Upper lobe of left lung (tissue), 6 donors: ENCODE results near the gene OPCML. TPM values are rescaled to one million over a fixed set of nuclear protein-coding genes. Genes with fewer than 3 reads are reported as not detected.

Experiments used
- ATAC-seq, 2 donors: fragments of 200-7000 bp; cut with Tn5 transposase; one replicate each; pipeline ENCODE4 v1.9.1; 2022; ENCODE audit warnings: mild to moderate bottlenecking in 2 of 2, moderate library complexity in 2 of 2; ENCODE audit not compliant: low FRiP score in 2 of 2
- DNase-seq, 2 donors: peaks; one replicate each; pipeline ENCODE4 v3.0.0-alpha.2; 2019 to 2020
- H3K27ac ChIP-seq, 4 donors: fragments of 200-600 bp; sonication (generic); one replicate each; pipeline ENCODE4 v1.5.1; 2016 to 2019
- H3K27me3 ChIP-seq, 4 donors: fragments of 200-600 bp; sonication (generic); one replicate each; pipeline ENCODE4 v1.5.1; 2017 to 2019
- H3K36me3 ChIP-seq, 4 donors: fragments of 200-600 bp; sonication (generic); one replicate each; pipeline ENCODE4 v1.5.1; 2016 to 2019
- H3K4me1 ChIP-seq, 4 donors: fragments of 200-600 bp; sonication (generic); one replicate each; pipeline ENCODE4 v1.5.1; 2018 to 2019
- H3K4me3 ChIP-seq, 4 donors: fragments of 200-600 bp; sonication (generic); one replicate each; pipeline ENCODE4 v1.5.1; 2017 to 2019; ENCODE audit warnings: mild to moderate bottlenecking in 2 of 4, moderate library complexity in 1 of 4
- H3K9me3 ChIP-seq, 4 donors: fragments of 200-600 bp; sonication (generic); one replicate each; pipeline ENCODE4 v1.5.1; 2018 to 2019
- EP300 ChIP-seq, 4 donors: sonication (generic); formaldehyde crosslinking; IDR thresholded peaks; one replicate each; pipeline ENCODE4 v1.5.1; 2017; ENCODE audit warnings: antibody characterized with exemption in 4 of 4, control low read depth in 2 of 4
- POLR2A ChIP-seq, 4 donors: fragments of 450-650 bp; IDR thresholded peaks; one replicate each; pipeline ENCODE4 v1.5.1; 2016 to 2017; ENCODE audit warnings: antibody characterized with exemption in 4 of 4, mild to moderate bottlenecking in 2 of 4
- POLR2AphosphoS5 ChIP-seq, 2 donors: sonication (generic); formaldehyde crosslinking; IDR thresholded peaks; one replicate each; pipeline ENCODE4 v1.5.1; 2017; ENCODE audit warnings: antibody characterized with exemption in 2 of 2
- WGBS, 2 donors: methylation state at CpG; one replicate each; pipeline ENCODE4 v1.1.5; 2017 to 2018; 5-methylcytosine and 5-hydroxymethylcytosine counted together
- total RNA-seq, 6 donors: library from RNA; depleted of rRNA in 4 of 6; stranded (reverse); fragments of >200 nt in 4 of 6; gene quantifications; one replicate each; pipeline versions ENCODE4 v1.1.0 to v1.2.1, GENCODE V29; 2016 to 2021
- TF ChIP-seq, protein P1 (sequence below), 6 experiments: fragments of 450-650 bp in 4 of 6; fragments of 200-600 bp in 2 of 6; sonication (generic) in 2 of 6; IDR thresholded peaks; one replicate each; pipeline ENCODE4 v1.5.1; 2016 to 2019; ENCODE audit warnings: antibody characterized with exemption in 6 of 6
- donor health status: DM: no; HTN: no; CAD: no; lungs with moderate emphysema.
- donor health status: DM: no; HTN: yes; CAD: no; lungs with severe emphysema.

OPCML gene
- total RNA-seq, 6 donors from 2014 or later: 0.10 TPM; not detected in 5

DNA sequence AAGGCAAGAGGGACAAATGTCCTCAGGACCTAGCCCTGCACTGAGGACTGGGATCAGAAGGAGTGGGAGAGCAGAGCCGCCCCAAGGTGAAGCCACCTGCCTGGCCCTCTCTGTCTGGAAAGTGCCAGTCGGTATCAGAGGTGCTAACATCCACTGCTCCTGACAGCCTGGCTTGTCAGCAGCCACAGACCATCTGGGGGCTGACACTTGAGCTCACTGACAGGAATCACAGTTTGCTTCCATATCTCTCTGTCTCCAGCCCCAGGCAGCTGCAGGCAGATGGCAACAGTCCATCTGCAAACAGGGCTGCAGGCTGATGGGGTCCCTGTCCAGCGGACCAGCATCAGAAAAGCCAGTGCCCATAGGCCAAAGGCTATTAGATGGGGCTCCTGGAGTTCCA, 5.5 kb downstream of the OPCML start:
- no peaks in the 10 kb centered on the region for H3K36me3 ChIP-seq
- DNase-seq (no peak), ATAC-seq (no peak)
- TF ChIP-seq POLR2A (IDR thresholded peaks at IDR 0.05) (no peak), POLR2AphosphoS5 (IDR thresholded peaks at IDR 0.05) (no peak), EP300 (IDR thresholded peaks at IDR 0.05) (no peak)
- TF ChIP-seq, protein P1, sequence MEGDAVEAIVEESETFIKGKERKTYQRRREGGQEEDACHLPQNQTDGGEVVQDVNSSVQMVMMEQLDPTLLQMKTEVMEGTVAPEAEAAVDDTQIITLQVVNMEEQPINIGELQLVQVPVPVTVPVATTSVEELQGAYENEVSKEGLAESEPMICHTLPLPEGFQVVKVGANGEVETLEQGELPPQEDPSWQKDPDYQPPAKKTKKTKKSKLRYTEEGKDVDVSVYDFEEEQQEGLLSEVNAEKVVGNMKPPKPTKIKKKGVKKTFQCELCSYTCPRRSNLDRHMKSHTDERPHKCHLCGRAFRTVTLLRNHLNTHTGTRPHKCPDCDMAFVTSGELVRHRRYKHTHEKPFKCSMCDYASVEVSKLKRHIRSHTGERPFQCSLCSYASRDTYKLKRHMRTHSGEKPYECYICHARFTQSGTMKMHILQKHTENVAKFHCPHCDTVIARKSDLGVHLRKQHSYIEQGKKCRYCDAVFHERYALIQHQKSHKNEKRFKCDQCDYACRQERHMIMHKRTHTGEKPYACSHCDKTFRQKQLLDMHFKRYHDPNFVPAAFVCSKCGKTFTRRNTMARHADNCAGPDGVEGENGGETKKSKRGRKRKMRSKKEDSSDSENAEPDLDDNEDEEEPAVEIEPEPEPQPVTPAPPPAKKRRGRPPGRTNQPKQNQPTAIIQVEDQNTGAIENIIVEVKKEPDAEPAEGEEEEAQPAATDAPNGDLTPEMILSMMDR (IDR thresholded peaks at IDR 0.05): no peak
- no peaks in the 10 kb centered on the region for H3K9me3 ChIP-seq
- no peak overlapping the region for H3K27ac ChIP-seq
- H3K27me3 ChIP-seq: peaks cover 0 to 5% (median 0%) of the 10 kb centered on the region in 4 donors
- no peaks in the 10 kb centered on the region for H3K4me1 ChIP-seq
- 73 to 100% methylated on average over 1 to 3 of the region's 3 CpGs for WGBS, 2 donors
- no peak overlapping the region for H3K4me3 ChIP-seq

DNA sequence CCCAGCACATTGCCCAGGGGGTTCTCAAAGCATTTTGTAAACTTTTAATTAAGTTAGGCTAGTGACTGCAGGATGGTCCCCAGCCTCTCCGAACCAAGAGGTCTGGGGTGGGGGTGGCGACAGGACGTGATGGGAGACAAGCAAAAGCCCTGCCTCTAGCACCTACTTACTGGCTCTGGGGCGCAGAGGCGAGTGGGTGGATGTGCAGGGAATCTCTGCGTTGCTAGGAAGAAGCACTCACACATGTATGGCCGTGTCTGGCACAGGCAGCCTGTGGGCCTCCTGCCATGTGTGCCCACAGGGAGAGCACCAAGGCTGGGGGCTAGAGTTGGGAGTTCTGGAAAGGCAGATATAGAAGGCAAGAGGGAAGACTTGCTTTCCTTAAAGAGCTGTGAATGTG, 6.3 kb downstream of the OPCML start:
- H3K4me1 ChIP-seq: no peaks in the 10 kb centered on the region
- H3K27me3 ChIP-seq: peaks cover 0 to 5% (median 0%) of the 10 kb centered on the region in 4 donors
- H3K9me3 ChIP-seq: no peaks in the 10 kb centered on the region
- TF ChIP-seq POLR2AphosphoS5 (IDR thresholded peaks at IDR 0.05): no peak
- TF ChIP-seq, protein P1 (IDR thresholded peaks at IDR 0.05): no peak
- no peak for TF ChIP-seq POLR2A (IDR thresholded peaks at IDR 0.05)
- TF ChIP-seq EP300 (IDR thresholded peaks at IDR 0.05): no peak
- no peak overlapping the region for H3K4me3 ChIP-seq
- DNase-seq: no peak
- H3K27ac ChIP-seq: no peak overlapping the region
- WGBS, 2 donors: 82 to 87% methylated on average over 7 of the region's 7 CpGs
- H3K36me3 ChIP-seq: no peaks in the 10 kb centered on the region
- no peak for ATAC-seq

DNA sequence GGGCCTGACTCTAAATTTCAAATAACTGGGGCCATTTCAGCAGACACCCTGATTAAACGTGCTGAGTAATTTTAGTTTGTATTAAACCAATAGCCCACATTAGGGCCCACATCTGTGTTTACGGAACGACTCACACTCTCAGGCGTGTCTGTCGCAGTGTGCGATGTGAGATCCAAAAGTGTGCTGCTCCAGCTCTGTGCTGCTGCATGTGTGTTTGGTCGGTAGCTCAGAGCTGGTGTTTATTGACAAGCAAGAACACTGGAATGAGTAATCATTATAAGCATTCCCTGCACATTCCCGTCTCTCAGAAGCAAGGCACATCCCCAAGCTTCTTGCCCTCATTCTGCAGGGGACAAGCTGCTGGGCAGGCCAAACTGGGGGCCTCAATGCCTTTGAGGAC, 7.8 kb downstream of the OPCML start:
- no peak overlapping the region for H3K27ac ChIP-seq
- no peak overlapping the region for H3K4me3 ChIP-seq
- no peaks in the 10 kb centered on the region for H3K36me3 ChIP-seq
- no peak for DNase-seq
- ATAC-seq: no peak
- no peaks in the 10 kb centered on the region for H3K9me3 ChIP-seq
- no peaks in the 10 kb centered on the region for H3K4me1 ChIP-seq
- H3K27me3 ChIP-seq: no peaks in the 10 kb centered on the region
- TF ChIP-seq POLR2AphosphoS5 (IDR thresholded peaks at IDR 0.05): no peak
- no peak for TF ChIP-seq EP300 (IDR thresholded peaks at IDR 0.05)
- no peak for TF ChIP-seq POLR2A (IDR thresholded peaks at IDR 0.05)
- TF ChIP-seq, protein P1 (IDR thresholded peaks at IDR 0.05): no peak
- WGBS, 2 donors: 80 to 83% methylated on average over 8 of the region's 8 CpGs

- 74 to 78% methylated on average over 6 of the region's 6 CpGs for WGBS, 2 donors
These were observed 10.0 kb downstream of the OPCML start for GRCh38 chr11:133522344-133522743.

GRCh38 chr11:133521502-133521901, 10.8 kb downstream of the OPCML start:
- no peak overlapping the region for H3K27ac ChIP-seq
- no peaks in the 10 kb centered on the region for H3K4me1 ChIP-seq
- WGBS, 2 donors: 96 to 98% methylated on average over 2 of the region's 2 CpGs
- no peaks in the 10 kb centered on the region for H3K27me3 ChIP-seq
- no peaks in the 10 kb centered on the region for H3K36me3 ChIP-seq
- no peak for ATAC-seq
- no peak for DNase-seq
- TF ChIP-seq POLR2AphosphoS5 (IDR thresholded peaks at IDR 0.05): no peak
- TF ChIP-seq EP300 (IDR thresholded peaks at IDR 0.05): no peak
- TF ChIP-seq, protein P1 (IDR thresholded peaks at IDR 0.05): no peak
- TF ChIP-seq POLR2A (IDR thresholded peaks at IDR 0.05): no peak
- H3K4me3 ChIP-seq: no peak overlapping the region
- H3K9me3 ChIP-seq: no peaks in the 10 kb centered on the region

More at GRCh38 chr11:133522344-133522743, 10.0 kb downstream of the OPCML start:
- Histone ChIP-seq H3K27me3 (no peaks in the 10 kb centered on the region), H3K4me1 (no peaks in the 10 kb centered on the region), H3K4me3 (no peak overlapping the region), H3K27ac (no peak overlapping the region), H3K9me3 (no peaks in the 10 kb centered on the region), H3K36me3 (no peaks in the 10 kb centered on the region)
- TF ChIP-seq, protein P1 (IDR thresholded peaks at IDR 0.05): no peak
- no peak for TF ChIP-seq POLR2AphosphoS5 (IDR thresholded peaks at IDR 0.05)
- ATAC-seq (no peak), DNase-seq (no peak)
